Psoas muscle (tissue), 8 donors: Measurements from ENCODE around the gene HSPB3. TPM values are rescaled to one million over a fixed set of nuclear protein-coding genes. Genes with fewer than 3 reads are reported as not detected.

Experiments used
- ATAC-seq, 4 donors: fragments of 200-7000 bp; cut with Tn5 transposase; one replicate each; pipeline ENCODE4 v1.9.1; 2020; ENCODE audit warnings: moderate library complexity in 3 of 4, mild to moderate bottlenecking in 2 of 4
- DNase-seq, 2 donors: peaks; one replicate each; pipeline ENCODE4 v3.0.0-alpha.2; 2020
- H3K27ac ChIP-seq: fragments of 200-600 bp; one replicate; pipeline ENCODE4 v1.8.0; 2022
- H3K27me3 ChIP-seq, 3 donors: fragments of 200-600 bp in 1 of 3; one replicate each; pipeline versions ENCODE4 v1.6.1 to v1.8.0; 2013 to 2022; ENCODE audit warnings: low read length in 2 of 3, mild to moderate bottlenecking in 2 of 3, moderate library complexity in 1 of 3; ENCODE audit not compliant: insufficient read depth in 3 of 3
- H3K36me3 ChIP-seq, 2 donors: fragments of 200-600 bp in 1 of 2; one replicate each; pipeline versions ENCODE4 v1.6.1 to v1.8.0; 2013 to 2022; ENCODE audit warnings: low read depth in 1 of 2, mild to moderate bottlenecking in 1 of 2, moderate library complexity in 1 of 2; ENCODE audit not compliant: insufficient read depth in 1 of 2
- H3K4me1 ChIP-seq: fragments of 200-600 bp; one replicate; pipeline ENCODE4 v1.8.0; 2022
- H3K4me3 ChIP-seq: fragments of 200-600 bp; one replicate; pipeline ENCODE4 v1.8.0; 2022; ENCODE audit warnings: mild to moderate bottlenecking
- H3K9me3 ChIP-seq: fragments of 200-600 bp; one replicate; pipeline ENCODE4 v1.8.0; 2022
- CTCF ChIP-seq: fragments of 200-600 bp; IDR thresholded peaks from one replicate; pipeline ENCODE4 v1.8.0; 2022; ENCODE audit warnings: antibody characterized with exemption
- WGBS, 3 donors: extraction: QIAGEN DNeasy Blood & Tissue Kit; methylation state at CpG; one replicate each; pipeline versions ENCODE4 v1.1.6 to v1.1.7; 2013; 5-methylcytosine and 5-hydroxymethylcytosine counted together
- intact Hi-C, 2 donors: fragments of 100-400 bp; cut with DNase I; formaldehyde crosslinking; loops; one replicate each; pipeline versions ENCODE4 v1.11.0 to v1.14.2; 2022
- polyA plus RNA-seq, 3 donors: library from polyadenylated mRNA; stranded (reverse); fragments of 200-250 nt; gene quantifications; one replicate each; pipeline ENCODE4 v1.2.3, GENCODE V29; 2013
- total RNA-seq, 4 donors: library from RNA; stranded (reverse); fragmentation: NEBNext Ultra II Directional in 2 of 4; extraction: Animal tissue kit (Norgen Biotek cat#: 25700) in 2 of 4; gene quantifications; one replicate each; pipeline versions ENCODE4 v1.2.1 to v1.2.4, GENCODE V29; 2021 to 2023
- donor health status: healthy with polysubstance abuse.
- donor health status: DM: no; HTN: no; CAD: no; lungs with moderate emphysema.
- donor health status: Bipolar disorder and iron deficiency.
- donor health status: healthy.
- donor health status: DM: yes; HTN: yes; CAD: no.
- donor health status: DM: no; HTN: no; CAD: no.
- donor health status: DM: no; HTN: no; CAD: no.
- donor health status: DM: yes; HTN: yes; CAD: no.

HSPB3 gene
- total and polyA plus RNA-seq, 7 donors = 37.7 to 162 (median 139) TPM

GRCh38 chr5:54491326-54491725 lies 35.8 kb downstream of the HSPB3 start:
- Histone ChIP-seq H3K4me3 (no peak overlapping the region), H3K27ac (no peak overlapping the region), H3K9me3 (no peaks in the 10 kb centered on the region), H3K27me3 (peaks cover 0 to 4% (median 0%) of the 10 kb centered on the region in 3 donors), H3K4me1 (peaks cover 4% of the 10 kb centered on the region), H3K36me3 (no peaks in the 10 kb centered on the region)
- intact Hi-C loops = loop anchor here (5.0 to 10.0 kb wide), 3 partner anchors 44 to 239 kb away; partner anchors contain the start of gene ARL15 (in 1 of the 2)
- DNase-seq (no peak), ATAC-seq (no peak)
- WGBS, 3 donors = 90 to 92% (median 91%) methylated on average over 1 of the region's 1 CpG
- no peak for TF ChIP-seq CTCF

GRCh38 chr5:54492178-54492577 lies 36.7 kb downstream of the HSPB3 start:
- H3K9me3 ChIP-seq = no peaks in the 10 kb centered on the region
- H3K27me3 ChIP-seq = peaks cover 0 to 4% (median 0%) of the 10 kb centered on the region in 3 donors

GRCh38 chr5:54495027-54495426 lies 39.5 kb downstream of the HSPB3 start:
- peaks cover 0 to 4% (median 0%) of the 10 kb centered on the region in 3 donors for H3K27me3 ChIP-seq
- H3K27ac ChIP-seq = no peak overlapping the region
- no peaks in the 10 kb centered on the region for H3K4me1 ChIP-seq
- no peak for TF ChIP-seq CTCF
- ATAC-seq (no peak), DNase-seq (no peak)
- no peaks in the 10 kb centered on the region for H3K36me3 ChIP-seq
- H3K9me3 ChIP-seq = no peaks in the 10 kb centered on the region
- intact Hi-C loops = loop anchor here in 1 of 2 donors (10.0 kb wide), 1 partner anchor 180 kb away; the partner anchor contains the start of gene ARL15
- no peak overlapping the region for H3K4me3 ChIP-seq

More at GRCh38 chr5:54492178-54492577, 36.7 kb downstream of the HSPB3 start:
- Histone ChIP-seq H3K36me3 (no peaks in the 10 kb centered on the region), H3K4me1 (peaks cover 4% of the 10 kb centered on the region), H3K4me3 (no peak overlapping the region), H3K27ac (no peak overlapping the region)
- no peak for TF ChIP-seq CTCF
- ATAC-seq = no peak
- 30 to 41% (median 34%) methylated on average over 2 of the region's 2 CpGs for WGBS, 3 donors
- no peak for DNase-seq
- intact Hi-C loops = loop anchor here (5.0 to 10.0 kb wide), 3 partner anchors 45 to 240 kb away; partner anchors contain the start of gene ARL15 (in 1 of the 2)

Other genes with a start within 250 kb of the HSPB3 start
- 1 to 10 TPM; 4.4 to 8.9 (median 5.9) TPM for gene ARL15, start 145.1 kb upstream of the HSPB3 start, total RNA-seq
- gene ARL15, start 145.1 kb upstream of the HSPB3 start, polyA plus RNA-seq = 1 to 10 TPM; 2.5 to 4.6 (median 2.8) TPM
- gene SNX18, start 62.1 kb downstream of the HSPB3 start, total RNA-seq = 10 to 100 TPM in 3 of 4 donors, 1 to 10 TPM in 1; 9.1 to 13.0 (median 10.7) TPM
- gene SNX18, start 62.1 kb downstream of the HSPB3 start, polyA plus RNA-seq = 1 to 10 TPM; 3.9 to 6.9 (median 4.5) TPM